HG03025 (cell line): Measurements from ENCODE around the gene ATP6V0E1.

Experiments
- ATAC-seq: cut with Tn5 transposase; IDR thresholded peaks from one replicate; pipeline ENCODE4 v1.9.1; 2021; ENCODE audit warnings: mild to moderate bottlenecking, moderate library complexity; ENCODE audit not compliant: unreplicated experiment, low FRiP score

The ATP6V0E1 gene

DNA sequence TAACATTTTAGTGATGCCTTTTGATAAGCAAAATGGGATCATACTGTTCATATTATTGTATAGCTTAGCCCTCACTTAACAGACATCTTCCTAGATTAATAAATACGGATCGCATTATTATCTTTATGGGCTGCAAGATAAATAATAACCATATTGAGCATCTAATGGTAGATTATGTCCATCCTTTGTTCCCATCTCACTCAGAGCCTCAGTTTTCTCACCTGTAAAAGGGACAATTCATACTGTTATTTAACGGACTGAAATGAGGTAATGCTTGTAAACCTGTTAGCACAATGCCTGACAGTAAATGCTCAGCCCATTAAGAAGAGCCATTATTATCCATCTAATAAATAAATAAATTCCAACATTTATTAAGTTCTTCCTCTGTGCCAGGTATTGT lies 27.3 kb upstream of the ATP6V0E1 start:
- no peak for ATAC-seq

DNA sequence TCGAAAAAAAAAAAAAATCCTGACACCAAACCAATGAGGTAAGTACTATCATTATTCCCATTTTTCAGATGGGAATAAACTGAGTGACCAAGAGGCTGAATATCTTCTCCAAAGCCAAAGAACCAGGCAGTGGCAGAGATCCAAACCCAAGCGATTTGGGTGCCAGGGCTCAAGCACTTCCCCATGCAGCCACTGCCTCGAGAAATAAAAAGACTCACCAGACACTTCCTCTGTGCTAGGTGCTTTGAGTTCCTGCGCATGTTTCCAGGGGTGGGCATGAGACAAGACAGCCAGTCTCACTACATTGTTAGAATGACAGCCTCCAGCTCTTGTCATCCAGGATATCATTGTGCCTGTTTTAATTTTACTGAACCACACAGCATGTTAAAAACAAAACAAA lies 26.6 kb upstream of the ATP6V0E1 start:
- ATAC-seq = no peak

DNA sequence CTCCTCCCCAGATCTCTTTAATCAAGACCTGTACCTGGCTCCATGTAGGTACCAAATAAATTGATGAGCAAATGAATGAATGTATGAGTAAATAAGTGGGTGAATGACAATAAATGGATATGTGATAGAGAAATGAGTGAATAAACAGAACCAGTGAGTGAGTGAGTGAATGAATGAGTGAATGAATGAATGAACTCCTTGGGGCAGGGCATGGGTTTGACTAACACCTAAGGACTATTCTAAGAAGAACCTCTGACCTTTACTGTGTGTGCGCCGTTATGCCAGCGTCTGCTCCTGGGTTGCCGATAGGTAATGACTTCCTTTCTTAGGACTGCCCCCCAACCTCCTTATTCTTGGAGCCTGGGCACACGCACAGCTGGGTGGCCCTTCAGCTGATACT lies 26.1 kb upstream of the ATP6V0E1 start:
- ATAC-seq = no peak

DNA sequence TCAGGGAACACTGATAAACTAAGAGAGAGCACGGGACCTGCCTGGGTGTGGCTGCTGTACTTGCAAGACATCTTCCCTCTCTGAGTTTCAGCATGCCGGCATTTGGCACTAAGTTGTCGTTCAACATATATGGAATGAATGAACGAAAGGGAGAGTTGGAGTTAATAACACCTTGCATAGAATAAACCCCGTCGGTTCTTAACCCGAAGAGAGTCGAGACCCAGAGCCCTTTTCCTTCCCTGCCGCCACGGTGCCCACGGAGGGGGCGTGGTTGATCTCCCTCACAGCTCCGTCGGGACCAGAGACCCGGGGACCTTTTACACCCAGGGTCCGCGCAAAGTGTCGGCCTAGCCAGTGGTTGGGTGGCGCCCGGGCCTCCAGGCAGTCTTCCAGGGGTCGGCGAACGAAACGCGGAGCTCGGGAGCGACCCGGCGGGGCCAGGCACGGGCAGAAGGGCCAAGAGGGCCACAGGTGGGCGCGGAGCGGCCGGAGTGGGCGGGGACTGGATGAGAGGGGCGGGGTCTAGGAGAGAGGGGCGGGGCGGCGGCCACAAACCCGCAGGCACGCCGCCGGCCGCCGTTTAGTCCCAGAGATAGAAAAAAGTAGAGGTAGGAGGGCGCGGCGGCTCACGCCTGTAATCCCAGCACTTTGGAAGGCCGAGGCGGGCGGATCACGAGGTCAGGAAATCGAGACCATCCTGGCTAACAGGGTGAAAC lies 25.1 kb upstream of the ATP6V0E1 start:
- peak; percentile 69 for ATAC-seq

DNA sequence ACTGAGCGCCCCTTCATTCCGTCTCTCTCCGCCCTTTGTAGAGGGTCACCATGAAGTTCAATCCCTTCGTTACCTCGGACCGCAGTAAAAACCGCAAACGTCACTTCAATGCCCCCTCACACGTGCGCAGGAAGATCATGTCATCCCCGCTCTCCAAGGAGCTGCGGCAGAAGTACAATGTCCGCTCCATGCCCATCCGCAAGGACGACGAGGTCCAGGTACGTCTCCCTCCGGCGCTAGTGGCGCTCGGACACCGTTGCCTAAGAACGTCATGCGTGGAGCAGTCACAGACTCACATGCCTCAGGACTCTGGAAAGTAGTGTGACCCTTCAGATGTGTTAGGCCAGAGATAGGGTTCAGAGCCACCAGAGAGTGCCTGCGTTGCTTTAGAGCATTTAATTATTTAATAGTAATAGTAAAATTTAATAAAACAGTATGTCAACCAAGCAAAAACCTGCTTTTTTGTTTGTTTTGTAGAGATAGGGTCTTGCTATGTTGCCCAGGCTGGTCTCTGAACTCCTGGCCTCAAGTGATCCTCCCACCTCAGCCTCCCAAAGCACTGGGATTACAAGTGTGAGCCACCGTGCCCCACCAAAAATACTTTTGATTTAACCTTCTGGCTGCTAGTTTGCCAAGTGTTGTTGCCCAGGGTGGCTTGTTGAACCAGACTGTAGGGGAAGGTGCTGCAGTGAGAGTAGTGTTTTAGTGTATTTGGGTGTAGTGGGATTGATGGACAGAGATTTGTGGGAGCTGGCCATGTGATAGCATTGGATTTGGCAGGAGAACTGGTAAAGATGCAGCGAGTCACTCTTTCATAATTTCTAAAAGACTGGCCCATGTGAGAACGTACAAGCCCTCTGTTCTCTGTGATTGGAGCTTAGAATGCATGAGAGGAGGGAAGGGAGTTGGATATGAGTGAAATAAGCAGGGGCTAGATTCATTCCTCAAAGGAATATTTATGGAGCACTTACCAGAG lies 23.5 kb upstream of the ATP6V0E1 start:
- no peak for ATAC-seq

DNA sequence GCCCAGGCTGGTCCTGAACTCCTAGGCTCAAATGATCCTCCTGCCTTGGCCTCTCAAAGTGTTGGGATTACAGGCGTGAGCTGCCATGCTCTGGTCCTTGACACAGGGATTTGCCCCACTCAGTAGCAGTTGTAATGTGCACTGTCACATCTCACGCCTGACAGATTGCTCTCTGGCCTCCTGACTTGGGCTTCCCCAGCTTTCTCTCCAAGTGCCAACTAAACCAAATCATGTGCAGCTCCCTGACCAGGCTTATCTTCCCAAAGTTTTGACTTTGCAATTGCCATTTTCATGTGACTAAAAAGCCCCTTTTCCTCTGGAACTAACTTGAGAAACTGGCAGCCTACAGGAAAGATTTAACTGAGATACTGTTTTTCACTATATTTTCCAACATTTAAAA lies 13.7 kb upstream of the ATP6V0E1 start:
- ATAC-seq = no peak

DNA sequence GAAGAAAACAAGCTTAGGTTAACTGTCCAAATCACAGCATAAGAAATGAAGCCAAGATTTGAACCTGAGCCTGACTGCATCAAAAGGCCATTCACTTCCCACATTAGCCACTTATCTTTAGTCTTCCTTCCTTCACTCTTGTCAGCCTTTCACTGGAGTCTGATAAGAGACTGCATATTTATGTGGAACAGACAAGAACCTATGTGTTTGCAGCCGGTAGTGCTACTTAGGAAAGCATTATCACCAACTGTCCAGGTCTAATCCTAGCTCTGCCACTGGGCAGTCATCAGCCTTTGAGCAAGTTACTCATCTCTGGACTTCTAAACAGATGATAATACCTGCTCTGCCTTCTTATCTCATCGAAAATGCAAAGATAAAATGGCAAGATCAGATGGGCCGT lies 12.1 kb upstream of the ATP6V0E1 start:
- no peak for ATAC-seq

DNA sequence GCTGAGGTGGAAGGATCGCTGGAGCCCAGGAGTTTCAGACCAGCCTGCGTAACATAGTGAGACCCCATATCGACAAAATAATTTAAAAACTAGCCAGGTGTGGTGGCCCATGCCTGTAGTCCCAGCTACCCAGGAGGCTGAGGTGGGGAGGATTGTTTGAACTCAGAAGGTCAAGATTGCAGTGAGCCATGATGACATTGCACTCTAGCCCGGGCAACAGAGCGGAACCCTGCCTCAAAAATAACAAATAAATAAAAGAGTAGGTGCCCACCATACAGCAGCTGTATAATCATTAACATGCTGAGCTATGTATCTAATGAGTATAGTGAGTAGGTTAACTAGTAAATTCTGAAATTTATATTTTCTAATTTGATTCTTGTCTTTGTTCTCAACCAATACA lies 11.0 kb upstream of the ATP6V0E1 start:
- no peak for ATAC-seq

DNA sequence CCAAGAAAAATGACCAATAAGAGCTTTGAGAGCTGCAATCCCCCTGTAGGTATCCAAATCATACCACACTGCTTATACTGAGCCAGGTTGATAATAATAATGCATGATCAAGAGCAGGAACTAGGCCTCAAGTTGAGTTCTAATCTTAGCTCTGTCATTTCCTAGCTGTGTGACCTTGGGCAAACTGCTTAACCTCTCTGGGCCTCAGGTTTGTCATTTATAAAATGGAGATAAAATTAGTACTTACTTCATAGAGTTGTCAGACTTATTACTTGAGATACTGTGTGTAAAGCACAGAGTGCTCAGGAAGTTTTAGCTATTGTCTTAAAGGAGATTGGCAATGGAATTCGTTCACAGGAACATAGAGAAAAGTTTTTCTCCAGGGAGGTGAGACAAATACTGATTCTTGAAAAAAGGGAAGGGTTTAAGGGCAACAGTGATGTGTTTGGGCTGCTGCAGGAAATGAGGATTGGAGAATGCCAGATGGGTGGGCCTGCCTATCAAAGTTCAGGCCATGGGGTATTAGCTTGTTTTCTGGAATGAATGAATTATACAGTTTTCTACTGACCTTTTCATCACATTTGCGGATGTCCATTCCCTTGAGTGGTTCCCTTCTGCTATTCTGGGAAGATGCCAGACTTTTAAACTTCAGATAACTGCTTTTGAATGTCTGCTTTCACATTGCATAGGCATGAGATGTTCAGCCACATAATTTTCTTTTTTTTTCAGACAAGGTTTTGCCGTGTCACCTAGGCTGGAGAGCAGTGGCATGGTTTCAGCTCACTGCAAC lies 10.2 kb upstream of the ATP6V0E1 start:
- no peak for ATAC-seq

DNA sequence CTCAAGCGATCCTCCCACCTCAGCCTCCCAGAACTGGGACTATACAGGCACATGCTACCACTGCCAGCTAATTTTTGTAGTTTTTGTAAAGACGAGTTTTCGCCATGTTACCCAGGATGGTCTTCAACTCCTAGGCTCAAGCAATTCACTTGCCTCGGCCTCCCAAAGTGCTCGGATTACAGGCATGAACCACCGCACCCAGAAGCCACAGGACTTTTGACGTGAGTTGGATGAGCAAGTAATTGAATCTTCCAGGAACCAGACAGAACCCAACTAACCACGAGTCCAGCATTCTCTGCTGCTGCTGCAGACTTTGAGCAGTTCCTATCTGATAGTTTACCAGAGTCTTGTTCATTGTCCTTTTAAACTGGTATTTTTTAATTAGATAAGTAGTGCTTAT lies 9.6 kb upstream of the ATP6V0E1 start:
- no peak for ATAC-seq

DNA sequence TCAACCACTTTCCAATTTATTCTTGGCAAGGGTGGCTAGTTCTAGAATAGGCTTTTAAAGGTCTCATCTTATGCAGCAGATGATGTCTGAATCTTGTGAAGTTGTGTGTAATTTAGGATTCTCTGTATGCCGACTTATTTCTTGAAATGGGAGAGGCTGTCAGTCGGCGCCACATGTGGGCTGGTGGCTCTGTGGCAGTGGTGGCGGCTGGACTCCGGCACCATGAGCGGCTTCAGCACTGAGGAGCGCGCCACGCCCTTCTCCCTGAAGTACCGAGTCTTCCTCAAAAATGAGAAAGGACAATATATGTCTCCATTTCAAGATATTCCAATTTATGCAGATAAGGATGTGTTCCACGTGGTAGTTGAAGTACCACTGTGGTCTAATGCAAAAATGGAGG lies 8.3 kb upstream of the ATP6V0E1 start:
- ATAC-seq = no peak

DNA sequence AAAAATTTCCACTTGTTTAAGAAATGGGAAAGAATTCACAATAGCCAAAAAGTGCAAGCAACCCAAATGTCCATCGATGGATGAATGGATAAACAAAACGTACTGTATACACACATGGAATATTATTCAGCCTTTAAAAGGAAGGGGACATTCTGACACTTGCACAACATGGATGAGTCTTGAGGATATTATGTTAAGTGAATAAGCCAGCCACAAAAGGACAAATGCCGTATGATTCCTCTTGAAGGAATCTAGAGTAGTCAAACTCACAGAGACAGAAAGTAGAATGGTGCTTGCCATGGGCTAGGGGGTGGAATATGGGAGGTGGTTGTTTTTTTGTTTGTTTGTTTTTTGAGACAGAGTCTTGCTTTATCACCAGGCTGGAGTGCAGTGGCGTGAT lies 3.8 kb upstream of the ATP6V0E1 start:
- no peak for ATAC-seq

DNA sequence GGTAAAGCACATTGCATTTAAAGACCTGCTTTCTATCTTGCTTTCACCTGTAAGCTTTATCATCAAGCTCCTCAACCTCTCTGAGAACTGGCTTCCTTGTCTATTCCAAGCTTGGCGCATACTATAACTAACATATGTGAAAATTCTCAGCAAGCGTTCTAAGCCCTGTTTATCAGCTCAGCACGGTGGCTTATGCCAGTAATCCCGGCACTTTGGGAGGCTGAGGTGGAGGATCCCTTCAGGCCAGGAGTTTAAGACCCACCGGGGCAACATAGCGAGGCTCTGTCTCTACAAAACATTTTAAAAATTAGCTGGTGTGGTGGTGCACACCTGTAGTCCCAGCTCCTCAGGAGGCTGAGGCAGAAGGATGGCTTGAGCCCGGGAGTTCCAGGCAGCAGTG lies 1.6 kb upstream of the ATP6V0E1 start:
- ATAC-seq = no peak

DNA sequence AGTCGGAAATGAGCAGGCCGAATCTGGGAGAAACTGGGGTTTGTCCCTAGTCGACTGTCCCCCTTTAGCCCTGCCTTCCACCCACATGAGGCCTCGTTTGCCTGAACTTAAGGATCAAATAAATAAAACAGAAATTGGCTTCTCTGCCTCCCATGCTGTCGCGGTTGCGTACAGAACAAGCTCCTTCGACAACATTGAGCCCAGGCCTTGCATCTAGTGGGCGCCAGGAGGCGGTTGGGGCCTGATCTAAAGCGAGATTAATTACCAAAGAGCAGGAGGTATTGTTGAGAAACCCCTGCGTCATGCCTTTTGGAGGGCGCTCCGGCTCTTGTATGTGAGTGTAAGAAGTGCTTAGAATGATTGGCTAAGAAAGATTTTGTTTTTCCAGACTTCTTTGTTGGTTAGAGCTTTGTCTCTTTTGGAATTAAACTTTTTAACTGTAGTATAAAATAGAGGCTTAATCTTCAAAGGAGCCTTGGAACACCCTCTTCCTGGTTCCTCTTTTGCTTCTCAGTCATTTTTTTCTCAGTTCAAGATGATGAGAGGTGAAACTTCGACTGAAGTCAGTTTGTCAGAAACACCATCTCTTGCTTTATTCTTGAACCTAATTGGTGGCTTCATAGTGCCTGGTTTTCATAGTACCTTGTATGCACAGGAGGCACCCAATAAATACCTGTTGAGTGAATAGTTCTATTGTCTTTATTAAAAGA lies 828 bp downstream of the ATP6V0E1 start:
- peak; percentile 47 for ATAC-seq

DNA sequence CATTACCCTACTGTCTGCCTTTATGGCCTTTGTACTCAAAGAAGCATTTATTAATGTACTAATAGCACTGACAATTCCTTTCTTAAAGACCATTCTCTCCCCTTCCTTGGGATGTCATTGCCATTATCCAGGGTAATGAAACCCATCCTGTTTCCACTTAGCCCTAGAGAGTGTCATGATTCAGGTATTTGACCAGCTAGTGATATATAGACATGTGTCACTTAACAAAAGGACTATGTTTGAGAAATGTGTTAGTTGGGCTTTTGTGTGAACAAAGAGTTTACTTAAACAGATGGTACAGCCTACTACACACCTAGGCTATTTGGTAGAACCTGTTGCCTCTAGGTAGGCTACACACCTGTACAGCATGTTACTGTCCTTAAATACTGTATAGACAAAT lies 2.0 kb downstream of the ATP6V0E1 start:
- no peak for ATAC-seq

DNA sequence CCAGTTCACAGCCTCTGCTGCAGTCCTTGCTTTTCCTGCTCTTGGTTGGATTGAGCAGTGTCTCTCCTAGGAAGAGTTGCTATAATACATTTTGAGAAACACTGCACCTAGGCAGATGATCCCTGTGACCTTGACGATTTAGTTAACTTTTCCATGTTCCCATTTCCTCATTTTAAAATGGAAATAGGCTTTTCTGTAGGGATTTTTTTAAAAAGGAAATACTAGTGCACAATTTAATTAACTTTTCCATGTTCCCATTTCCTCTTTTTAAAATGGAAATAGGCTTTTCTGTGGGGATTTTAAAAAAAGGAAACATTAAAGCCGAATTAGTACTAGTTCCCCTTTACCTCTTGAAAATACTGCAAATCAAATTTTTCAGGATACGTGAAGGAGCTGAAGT lies 4.7 kb downstream of the ATP6V0E1 start:
- ATAC-seq = no peak

DNA sequence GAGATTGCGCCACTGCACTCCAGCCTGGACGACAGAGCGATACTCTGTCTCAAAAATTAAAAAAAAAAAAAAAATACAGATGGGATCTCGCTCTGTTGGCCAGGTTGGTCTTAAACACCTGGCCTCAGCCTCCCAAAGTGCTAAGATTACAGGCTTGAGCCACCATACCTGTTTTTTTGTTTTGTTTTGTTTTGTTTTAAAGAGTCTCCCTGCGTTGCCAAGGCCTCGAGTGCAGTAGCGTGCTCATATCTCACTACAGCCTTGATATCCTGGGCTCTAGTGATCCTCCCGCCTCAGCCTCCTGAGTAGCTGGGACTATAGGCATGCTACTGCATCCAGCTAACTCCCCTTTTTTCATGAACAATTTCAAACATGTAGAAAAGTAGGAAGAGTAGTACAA lies 7.2 kb downstream of the ATP6V0E1 start:
- ATAC-seq = no peak

DNA sequence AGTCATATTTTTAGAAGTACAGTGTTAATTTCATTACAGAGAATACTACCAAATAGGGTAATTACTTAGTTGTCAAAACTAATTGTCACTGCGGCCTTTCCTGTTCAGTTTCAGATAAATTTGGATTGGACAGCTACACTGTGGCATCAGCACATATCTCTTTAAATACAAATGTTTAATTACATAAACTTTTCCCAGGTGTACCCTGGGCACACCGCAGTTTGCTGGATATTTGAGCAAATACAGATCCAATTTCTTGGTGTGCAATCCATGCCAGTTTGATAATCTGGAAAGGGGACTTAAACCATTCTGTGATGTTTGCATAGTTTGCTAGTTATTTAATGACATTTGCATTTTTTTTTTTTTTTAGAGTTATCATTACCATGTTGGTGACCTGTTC lies 10.8 kb downstream of the ATP6V0E1 start:
- ATAC-seq = no peak

DNA sequence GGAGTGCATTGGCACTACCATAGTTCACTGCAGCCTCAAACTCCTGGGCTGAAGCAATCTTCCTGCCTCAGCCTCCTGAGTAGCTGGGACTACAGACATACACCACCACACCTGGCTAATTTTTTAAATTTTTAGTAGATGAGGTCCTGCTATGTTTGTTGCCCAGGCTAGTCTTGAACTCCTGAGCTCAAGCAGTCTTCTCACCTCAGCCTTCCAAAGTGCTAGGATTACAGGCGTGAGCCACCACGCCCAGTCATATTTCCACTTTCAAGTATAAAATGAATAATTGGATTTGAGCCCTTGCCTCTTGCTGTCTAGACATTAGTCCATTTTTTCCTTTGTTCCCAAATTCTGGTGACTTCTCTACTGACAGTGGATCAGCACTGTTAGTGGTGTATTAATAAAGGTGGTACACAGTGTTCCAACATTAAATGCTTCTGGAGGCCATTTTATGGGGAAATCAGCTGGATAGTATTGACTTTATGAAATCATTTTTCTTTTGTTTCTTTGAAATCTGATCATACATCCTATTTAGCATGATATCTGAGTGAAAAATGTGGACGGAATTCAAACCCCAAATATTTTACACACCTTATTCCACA lies 15.9 kb downstream of the ATP6V0E1 start:
- no peak for ATAC-seq

DNA sequence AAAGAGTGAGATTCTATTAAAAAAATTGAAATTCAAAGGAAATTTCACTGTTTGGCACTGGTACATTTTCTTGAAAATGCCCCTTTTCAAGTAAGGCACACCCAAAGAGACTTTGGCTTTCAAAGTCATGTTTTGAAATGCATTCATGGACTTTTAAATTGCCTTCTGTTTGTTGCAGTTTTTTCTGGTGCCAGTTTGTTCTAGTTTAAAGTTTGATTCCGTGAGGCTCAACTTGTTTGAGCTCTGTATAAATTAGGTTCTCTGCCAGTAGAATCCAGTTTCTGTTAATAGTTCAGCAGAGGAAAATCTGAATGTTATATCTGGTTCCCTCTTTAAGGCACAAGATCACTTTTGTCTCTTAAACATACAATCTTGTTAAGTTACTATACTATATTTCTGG lies 16.4 kb downstream of the ATP6V0E1 start:
- ATAC-seq = no peak
